Spleen (tissue), 7 donors: ENCODE results near the gene OPN1MW3.
"Not testable (repeated sequence)": the region's sequence is repeated elsewhere in the genome, so short reads cannot be mapped to it uniquely, and the experiment has no call there.

Source experiments
- POLR2A ChIP-seq, 3 donors: fragments of 450-650 bp; IDR thresholded peaks; one replicate each; pipeline ENCODE4 v1.5.1; 2017; ENCODE audit warnings: antibody characterized with exemption in 3 of 3, mild to moderate bottlenecking in 1 of 3
- POLR2AphosphoS5 ChIP-seq, 3 donors: sonication (generic); formaldehyde crosslinking; IDR thresholded peaks; one replicate each; pipeline ENCODE4 v1.5.1; 2017; ENCODE audit warnings: antibody characterized with exemption in 3 of 3
- TF ChIP-seq, protein P1 (sequence below), 11 experiments: fragments of 200-600 bp in 7 of 11; fragments of 450-650 bp in 4 of 11; sonication (generic) in 4 of 11; IDR thresholded peaks in 8 of 11; conservative IDR thresholded peaks in 3 of 11; 1 replicate in 7 of 11; 2 replicates in 4 of 11; pipeline versions ENCODE4 v1.4.0 to v1.8.0; 2016 to 2021; ENCODE audit warnings: antibody characterized with exemption in 11 of 11, inconsistent platforms in 4 of 11, mild to moderate bottlenecking in 1 of 11
- donor health status: DM: no; HTN: no; CAD: no; lungs with moderate emphysema.
- donor health status: DM: no; HTN: no; CAD: no.
- donor health status: DM: no; HTN: no; CAD: no.

DNA sequence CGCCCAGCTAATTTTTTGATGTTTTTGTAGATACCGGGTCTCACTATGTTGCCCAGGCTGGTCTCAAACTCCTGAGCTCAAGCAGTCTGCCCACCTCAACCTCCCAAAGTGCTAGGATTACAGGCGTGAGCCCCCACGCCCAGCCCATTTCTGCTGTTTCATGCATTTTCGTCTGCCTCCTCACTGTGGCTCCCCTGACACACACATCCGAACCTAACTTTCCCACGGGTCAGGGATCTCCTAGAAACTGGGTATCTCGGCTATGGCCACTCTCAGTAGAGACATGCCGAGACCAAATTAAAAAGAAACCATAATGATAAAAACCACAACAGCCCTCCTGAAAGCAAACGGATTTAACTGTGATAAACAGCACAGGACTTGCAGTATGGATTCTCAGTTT lies 9.3 kb upstream of the OPN1MW3 start:
- TF ChIP-seq, protein P1, sequence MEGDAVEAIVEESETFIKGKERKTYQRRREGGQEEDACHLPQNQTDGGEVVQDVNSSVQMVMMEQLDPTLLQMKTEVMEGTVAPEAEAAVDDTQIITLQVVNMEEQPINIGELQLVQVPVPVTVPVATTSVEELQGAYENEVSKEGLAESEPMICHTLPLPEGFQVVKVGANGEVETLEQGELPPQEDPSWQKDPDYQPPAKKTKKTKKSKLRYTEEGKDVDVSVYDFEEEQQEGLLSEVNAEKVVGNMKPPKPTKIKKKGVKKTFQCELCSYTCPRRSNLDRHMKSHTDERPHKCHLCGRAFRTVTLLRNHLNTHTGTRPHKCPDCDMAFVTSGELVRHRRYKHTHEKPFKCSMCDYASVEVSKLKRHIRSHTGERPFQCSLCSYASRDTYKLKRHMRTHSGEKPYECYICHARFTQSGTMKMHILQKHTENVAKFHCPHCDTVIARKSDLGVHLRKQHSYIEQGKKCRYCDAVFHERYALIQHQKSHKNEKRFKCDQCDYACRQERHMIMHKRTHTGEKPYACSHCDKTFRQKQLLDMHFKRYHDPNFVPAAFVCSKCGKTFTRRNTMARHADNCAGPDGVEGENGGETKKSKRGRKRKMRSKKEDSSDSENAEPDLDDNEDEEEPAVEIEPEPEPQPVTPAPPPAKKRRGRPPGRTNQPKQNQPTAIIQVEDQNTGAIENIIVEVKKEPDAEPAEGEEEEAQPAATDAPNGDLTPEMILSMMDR (IDR thresholded peaks at IDR 0.05 in 8 of 11, conservative IDR thresholded peaks at IDR 0.05 in 3 of 11): not testable (repeated sequence)
- not testable (repeated sequence) for TF ChIP-seq POLR2A, POLR2AphosphoS5 (IDR thresholded peaks at IDR 0.05)
